ENCODE data around the gene OSTM1. TPM values are rescaled to one million over a fixed set of nuclear protein-coding genes. Genes with fewer than 3 reads are reported as not detected.

OSTM1 gene
- 17.0 TPM for total RNA-seq

DNA sequence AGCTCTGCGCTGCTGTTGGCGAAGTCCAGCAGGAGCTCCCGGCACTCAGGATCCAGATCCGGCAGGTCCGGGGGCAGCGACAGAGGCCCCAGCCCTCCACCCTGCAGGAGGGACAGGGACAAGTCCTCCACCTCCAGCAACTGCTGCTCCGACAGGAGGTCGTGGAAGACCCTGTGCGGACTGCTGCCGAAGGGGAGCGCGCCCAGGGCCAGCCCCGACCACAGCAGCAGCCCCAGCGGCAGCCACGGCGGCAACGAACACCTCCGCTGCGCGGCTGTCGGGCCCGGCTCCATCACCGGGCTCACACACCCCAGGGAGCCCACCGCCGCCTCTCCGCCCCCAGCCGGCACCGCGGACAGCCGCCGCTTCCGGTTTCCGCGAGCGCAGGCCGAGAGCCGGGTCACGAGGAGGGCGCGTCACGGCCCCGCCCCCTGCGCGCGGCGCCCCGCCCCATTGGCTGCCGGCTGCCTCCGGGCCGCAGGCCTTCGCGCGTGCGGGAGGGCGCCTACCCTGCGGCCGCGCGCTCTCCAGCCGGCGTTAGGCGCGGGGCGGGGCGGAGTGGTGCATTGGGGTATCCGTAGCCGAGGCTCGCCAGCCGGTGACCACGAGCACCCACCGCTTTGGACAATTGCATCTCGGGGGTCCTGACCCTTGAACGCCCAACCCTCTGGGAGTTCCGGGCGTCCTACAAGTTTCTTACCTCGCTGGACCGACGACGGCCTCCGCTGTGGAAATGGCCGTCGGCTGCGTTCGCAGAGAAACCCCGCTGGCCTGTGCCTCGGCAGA, at the start of gene OSTM1:
TSS of gene OSTM1 (minus strand) at position 383 of the 786 bp plus-strand sequence. CDS start at position 293, 90 bp downstream.
- DNase-seq (ENCODE audit: low read depth in 2 of 3, low spot score in 2 of 3): peak; percentile 86 to 93 (median 90)

- DNase-seq (ENCODE audit: low read depth in 2 of 3, low spot score in 2 of 3): no peak
Measured at GRCh38 chr6:108123946-108124345, 49.4 kb upstream of the OSTM1 start.

GRCh38 chr6:108123481-108123929, 49.0 kb upstream of the OSTM1 start:
- DNase-seq (ENCODE audit: low read depth in 2 of 3, low spot score in 2 of 3): peak in 1 of 3 donors; percentile 7

DNA sequence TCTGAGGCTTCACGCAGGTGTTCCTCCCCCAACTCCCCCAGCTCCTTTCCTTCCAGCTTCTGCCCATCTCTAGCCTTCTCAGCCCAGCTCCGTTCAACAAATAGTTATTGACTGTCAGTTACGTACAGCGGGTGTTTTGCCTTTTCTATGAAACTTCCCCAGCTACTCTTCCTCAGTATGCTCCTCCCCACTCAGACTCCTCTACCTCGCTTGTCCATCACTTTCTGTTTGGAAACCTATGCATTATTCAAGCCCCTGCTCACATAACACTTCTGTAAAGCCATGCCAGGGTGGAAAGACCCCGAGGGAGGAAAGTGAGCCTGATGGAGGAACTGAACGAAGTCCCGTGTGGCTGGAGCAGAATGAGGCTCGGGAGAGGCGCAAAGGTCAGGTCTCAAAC, 47.1 kb upstream of the OSTM1 start:
- no peak for DNase-seq (ENCODE audit: low read depth in 2 of 3, low spot score in 2 of 3)

- no peak for DNase-seq (ENCODE audit: low read depth in 2 of 3, low spot score in 2 of 3)
Measured at GRCh38 chr6:108120311-108120710, 45.8 kb upstream of the OSTM1 start.

DNA sequence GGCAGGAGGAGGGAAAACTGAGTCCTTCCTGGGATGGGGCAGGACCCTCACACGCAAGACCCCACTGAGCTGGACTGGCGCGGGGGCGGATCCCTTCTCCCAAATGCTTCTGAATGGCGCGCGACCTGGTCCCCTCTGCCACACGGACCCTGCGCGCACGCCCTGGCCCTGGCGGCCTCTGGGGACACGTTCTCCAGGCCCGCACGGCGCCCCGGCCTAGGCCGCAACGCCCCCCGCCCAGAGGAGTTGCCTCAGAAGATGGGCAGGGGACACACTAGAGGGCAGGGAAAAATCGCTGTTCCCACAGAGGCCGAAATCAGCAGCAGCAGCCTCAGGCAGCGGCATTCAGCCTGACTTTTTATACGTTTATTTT, 45.2 kb upstream of the OSTM1 start:
- no peak for DNase-seq (ENCODE audit: low read depth in 2 of 3, low spot score in 2 of 3)

DNA sequence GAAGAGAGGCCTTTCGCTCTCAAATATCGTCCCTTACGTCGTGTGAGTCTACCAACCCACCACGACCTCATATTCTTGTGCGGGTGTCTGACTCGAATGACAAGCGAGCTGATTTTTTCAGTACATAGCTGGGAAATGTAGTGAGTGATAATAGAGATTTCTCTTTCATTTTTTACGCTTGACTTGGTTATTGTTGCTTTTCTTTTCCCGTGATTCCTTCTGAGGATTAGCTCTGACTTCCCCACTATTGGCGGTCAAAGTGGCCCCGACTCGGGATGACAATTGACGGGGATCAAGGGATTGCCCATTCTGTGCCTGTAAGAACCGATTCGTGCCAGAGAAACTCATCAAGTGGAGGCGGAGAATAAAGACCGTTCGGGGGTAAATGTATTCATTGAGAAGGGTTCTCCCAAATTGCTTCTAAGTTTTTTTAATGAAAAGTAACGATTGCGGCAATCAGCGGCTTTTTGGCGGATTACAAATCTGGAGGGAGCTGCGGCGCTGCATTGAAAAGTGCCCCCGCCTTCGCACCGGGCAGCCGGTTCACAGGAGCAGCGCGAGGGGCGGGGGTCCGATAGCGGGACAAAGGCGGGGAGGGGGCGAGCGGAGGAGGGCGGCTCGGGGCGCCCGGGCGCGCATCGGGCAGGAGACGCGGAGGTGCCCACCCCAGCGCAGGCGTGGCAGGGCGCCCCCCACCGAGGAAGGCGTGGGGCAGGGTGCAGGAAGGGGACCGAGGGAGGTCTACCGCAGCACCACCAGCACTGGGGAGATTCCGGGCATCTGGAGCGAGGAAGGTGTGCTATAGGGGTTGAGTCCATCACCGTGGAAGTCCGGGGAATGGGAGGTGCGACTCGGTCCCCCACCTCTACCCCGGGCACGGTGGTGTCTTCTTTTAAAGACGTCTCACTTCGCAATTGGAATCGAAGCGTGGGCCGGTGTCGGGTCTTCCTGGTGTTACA, 44.5 kb upstream of the OSTM1 start:
- peak in 1 of 3 donors; percentile 33 for DNase-seq (ENCODE audit: low read depth in 2 of 3, low spot score in 2 of 3)

- no peak for DNase-seq (ENCODE audit: low read depth in 2 of 3, low spot score in 2 of 3)
Measured at GRCh38 chr6:108118359-108118724, 43.8 kb upstream of the OSTM1 start.

GRCh38 chr6:108117427-108118358, 43.2 kb upstream of the OSTM1 start:
- peak in 1 of 3 donors; percentile 55 for DNase-seq (ENCODE audit: low read depth in 2 of 3, low spot score in 2 of 3)

- peak in 1 of 3 donors; percentile 10 for DNase-seq (ENCODE audit: low read depth in 2 of 3, low spot score in 2 of 3)
Measured at GRCh38 chr6:108116546-108117426, 42.2 kb upstream of the OSTM1 start.

DNA sequence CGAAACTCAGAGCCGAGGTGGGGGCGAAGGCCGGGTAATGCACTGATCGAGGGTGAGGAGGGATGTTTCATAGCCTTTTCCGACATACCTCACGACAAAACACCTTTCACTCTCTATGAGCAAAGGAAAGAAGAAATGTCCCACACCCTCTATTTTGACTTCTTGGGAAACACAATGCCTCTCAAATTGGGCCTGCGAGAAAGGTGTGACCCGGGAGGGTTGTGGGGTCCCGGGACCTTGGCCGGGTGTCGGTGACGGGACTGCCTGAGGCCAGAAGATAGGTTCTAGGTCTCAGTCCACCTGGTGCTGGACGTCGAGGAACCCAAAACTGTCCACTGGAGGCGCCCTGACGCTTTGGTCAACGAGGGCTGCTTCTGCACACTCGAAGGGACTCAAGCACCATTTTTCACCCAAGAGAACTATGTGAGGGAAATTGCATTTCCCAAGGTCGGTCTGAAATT, 41.1 kb upstream of the OSTM1 start:
- peak in 1 of 3 donors; percentile 34 for DNase-seq (ENCODE audit: low read depth in 2 of 3, low spot score in 2 of 3)

DNA sequence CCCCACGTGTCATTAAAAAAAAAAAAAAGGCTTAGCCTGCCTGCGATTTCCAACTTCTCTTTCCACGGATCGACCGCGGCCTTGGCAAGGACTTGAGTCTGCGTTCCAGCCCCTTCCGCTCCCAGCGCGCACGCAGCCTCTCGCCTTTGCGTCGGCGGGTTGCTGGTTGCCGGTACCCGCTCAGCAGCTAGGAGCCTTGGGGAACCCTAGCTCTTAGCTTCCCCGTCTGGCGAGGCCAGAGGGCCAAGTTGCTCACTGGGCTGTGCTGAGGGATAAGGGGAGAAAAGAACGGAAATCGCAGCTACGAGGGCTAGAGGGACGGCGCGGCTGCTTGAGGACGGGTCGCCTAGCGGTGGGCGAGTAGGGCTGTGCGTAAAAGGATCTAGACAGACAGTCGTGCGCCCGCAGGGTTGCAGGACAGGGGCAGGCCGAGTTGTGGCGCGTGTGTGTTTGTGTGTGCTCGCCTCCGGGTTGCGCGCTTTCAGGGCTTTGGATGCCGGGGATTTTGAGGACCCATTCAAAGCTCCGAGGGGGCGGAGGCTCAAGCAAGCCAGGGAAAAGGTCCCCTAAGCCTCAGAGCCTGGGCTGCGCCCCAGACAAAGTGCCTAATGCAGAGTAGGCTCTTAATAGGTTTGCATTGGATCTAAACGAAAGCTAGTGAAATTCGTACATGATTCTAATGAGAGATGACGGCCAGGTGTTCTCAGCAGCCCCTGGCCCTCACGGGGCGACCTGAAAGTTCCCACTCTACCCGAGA, 40.5 kb upstream of the OSTM1 start:
- peak in 2 of 3 donors; percentile 67 for DNase-seq (ENCODE audit: low read depth in 2 of 3, low spot score in 2 of 3)

- peak in 1 of 3 donors; percentile 74 for DNase-seq (ENCODE audit: low read depth in 2 of 3, low spot score in 2 of 3)
Measured at GRCh38 chr6:108113557-108114519, 39.3 kb upstream of the OSTM1 start.

GRCh38 chr6:108108374-108108773, 33.8 kb upstream of the OSTM1 start:
- DNase-seq (ENCODE audit: low read depth in 2 of 3, low spot score in 2 of 3): no peak

DNA sequence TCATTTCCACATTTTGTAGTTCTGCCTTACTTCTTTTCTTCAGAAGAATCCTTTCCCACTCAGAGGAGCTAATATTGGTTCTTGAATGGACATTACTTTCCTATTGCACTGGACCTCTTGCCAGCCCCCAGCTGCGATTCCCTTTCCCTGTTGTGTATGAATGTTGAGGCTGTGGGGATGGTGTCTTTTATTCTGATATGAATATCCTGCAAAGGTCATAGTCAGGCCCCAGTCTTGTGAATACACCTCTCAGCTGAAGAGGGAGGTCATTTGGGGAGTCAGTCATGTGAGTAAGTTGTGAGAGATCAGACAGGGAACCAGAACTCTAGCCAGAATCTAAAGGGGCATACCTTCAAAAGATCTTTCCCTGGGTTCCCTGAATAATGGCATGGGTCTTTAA, 32.6 kb upstream of the OSTM1 start:
- no peak for DNase-seq (ENCODE audit: low read depth in 2 of 3, low spot score in 2 of 3)

- no peak for DNase-seq (ENCODE audit: low read depth in 2 of 3, low spot score in 2 of 3)
Measured at GRCh38 chr6:108106694-108107093, 32.2 kb upstream of the OSTM1 start.

DNA sequence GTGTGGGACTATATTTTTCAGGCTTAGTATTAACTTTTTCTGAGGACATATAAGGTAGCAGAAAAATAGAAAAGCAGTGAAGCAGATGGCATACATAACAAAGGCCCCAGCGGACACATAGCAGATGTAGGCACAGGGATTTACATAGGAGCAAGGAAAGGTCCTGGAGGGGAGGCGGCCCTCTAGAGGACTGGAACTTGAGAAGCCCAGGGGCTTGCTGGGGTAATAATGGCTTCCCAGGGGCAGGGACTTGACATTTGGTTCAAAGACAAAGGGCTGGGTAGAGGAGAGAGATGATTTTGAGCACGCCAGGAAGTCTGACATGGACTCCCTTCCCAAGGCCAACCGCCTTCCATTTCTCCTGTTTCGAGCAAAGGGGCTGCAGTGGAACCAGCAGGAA, 31.7 kb upstream of the OSTM1 start:
- no peak for DNase-seq (ENCODE audit: low read depth in 2 of 3, low spot score in 2 of 3)

All from hematopoietic multipotent progenitor cell (in vitro differentiated cells).